Measurements from ENCODE around the gene ID2.

Gene ID2, protein sequence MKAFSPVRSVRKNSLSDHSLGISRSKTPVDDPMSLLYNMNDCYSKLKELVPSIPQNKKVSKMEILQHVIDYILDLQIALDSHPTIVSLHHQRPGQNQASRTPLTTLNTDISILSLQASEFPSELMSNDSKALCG

DNA sequence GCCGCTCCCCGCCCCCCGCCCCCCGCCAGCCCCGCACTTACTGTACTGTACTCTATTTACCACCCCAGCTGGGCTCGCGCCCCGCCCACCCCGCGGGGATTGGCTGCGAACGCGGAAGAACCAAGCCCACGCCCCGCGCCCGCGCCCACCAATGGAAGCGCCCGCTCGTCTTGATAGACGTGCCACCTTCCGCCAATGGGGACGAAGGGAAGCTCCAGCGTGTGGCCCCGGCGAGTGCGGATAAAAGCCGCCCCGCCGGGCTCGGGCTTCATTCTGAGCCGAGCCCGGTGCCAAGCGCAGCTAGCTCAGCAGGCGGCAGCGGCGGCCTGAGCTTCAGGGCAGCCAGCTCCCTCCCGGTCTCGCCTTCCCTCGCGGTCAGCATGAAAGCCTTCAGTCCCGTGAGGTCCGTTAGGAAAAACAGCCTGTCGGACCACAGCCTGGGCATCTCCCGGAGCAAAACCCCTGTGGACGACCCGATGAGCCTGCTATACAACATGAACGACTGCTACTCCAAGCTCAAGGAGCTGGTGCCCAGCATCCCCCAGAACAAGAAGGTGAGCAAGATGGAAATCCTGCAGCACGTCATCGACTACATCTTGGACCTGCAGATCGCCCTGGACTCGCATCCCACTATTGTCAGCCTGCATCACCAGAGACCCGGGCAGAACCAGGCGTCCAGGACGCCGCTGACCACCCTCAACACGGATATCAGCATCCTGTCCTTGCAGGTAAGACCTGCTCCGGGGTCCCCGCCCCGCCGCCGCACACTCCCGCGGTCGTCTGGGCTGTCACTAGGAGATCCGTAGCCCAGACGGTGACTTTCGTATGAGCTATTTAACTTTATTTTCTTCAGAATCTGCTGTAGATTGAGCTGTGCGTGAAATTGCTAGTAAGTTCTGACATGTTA is at the start of gene ID2:
ID2 (plus strand) TSS at position 271 of the 907 bp plus-strand sequence; CDS start at position 381, 110 bp downstream.
- DNase-seq (ENCODE audit: low read depth in 3 of 3, low spot score in 1 of 3), result peak; percentile 95 to 98 (median 97)

DNA sequence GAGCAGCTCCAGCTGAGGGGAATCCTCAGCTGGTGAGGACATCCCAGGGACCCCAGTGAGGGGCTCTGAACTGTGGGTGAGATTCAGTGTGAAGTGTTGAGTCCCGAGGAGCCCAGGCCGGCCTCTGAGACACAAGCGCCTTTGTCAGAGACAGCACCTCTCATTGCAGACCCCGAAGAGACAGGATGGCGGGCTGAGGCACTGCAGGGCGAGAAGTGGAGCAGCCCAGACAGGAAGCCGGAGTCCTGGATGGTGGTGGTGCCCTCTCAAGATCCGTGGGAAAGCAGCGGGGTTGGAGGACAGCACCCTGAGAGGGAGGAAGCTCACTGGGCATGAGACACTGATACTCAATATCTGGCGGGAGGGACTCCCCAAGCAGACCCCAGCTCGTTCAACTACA is 49.1 kb upstream of the ID2 start:
- DNase-seq (ENCODE audit: low read depth in 3 of 3, low spot score in 1 of 3), result no peak

DNA sequence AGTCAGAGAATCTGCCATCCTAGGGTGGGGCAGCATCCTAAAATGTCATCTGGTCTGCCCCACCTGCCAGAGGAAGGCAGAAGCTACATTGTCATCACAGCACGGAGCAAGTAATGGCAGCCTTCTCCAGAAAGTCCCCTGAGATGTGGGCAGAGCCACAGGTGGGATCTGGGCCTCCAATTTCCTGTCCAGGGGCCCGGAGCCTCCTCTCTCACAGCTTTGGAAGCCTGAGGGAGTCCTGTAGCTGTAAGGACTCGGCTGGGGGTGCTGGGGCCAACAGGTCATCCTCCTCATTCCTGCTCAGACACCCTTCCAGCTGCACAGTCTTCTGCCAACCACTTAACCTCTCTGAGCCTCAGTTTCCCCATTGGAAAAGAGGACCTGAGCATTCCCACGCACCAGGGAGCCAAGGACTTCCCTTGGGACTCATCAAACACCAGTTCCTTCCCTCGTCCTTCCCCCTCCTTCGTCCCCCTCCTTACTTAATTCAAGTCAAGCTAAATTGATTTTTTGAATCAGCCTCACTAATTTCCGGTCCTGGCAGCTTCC is 48.6 kb upstream of the ID2 start:
- DNase-seq (ENCODE audit: low read depth in 3 of 3, low spot score in 1 of 3), result no peak

DNA sequence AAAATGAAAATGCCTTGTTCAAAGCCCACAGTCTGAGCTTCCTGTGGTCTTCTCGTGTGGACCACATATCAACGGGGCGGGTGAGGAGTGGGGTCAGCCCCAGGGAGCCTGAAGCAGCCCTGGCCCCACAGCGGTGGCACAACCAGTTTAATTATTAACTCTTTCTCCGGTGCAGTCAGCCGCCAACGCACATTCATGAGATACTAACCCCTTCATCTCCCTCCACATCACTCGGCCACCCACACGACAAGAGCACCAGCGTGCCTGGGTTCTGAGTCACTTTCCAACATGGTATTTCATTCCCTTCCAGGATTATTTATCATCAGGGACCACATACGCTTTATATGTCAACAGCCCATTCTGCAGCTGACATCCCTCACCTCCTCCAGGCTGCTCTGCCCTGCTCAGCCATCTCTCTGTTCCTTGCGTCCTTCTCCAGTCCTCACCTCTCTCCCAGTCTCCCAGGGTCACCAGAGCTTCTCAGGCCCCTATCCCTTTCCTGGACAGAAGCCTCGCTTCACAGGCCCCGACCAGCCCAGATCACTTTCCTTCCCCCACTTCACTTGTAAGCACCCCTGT is 48.0 kb upstream of the ID2 start:
- DNase-seq (ENCODE audit: low read depth in 3 of 3, low spot score in 1 of 3), result no peak

DNA sequence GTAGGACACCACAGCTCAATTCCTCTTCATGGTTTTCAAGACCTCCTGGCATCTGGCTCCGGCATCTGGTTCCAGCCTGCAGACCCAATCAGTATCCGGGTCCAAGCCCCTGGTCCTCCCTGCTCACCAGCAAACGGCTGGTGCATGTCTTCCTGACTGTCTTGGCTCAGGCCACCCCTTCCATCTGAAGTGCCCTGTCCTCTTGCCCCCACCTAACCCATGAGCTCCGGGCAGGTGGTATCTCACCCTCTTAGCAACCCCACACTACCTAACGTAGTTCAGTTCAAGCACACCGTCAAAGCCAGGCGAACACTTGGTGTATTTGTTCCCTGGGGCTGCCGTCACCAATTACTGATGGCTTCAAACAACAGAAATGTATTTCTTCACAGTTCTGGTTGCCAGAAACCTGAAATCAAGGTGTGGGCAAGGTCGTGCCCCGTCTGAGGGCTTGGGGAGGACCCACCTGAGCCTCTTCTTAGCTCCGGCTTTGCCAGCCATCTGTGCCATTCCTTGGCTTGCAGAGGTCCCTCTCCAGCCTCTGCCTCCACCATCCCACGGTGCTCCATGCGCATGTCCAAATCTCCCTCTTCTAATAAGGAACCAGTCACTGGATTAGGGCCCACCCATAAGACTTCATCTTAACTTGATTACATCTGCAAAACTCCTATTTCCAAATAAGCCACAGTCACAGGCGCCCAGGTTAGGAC is 47.2 kb upstream of the ID2 start:
- DNase-seq (ENCODE audit: low read depth in 3 of 3, low spot score in 1 of 3), result no peak

DNA sequence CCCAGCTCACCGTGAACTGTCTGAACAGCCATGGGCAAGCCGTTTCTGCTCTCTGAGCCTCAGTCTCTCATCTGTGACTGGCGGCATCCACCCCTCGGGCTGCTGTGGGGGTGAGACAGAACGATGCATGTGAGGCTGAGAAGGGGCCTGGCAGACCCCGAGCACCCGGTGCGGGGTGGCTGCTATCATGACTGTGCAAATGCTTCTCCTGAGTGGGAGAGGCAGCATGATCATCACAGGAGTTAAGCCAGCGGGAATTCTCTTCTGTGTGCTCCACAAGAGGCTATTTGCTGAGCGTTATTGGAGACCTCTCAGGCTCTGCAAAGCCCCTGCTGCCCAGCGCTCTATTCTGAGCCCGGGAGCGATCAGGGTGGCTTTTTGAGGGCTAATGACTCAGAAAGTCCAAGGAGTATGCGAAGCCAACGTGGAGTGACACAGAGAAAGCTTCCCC is 45.8 kb upstream of the ID2 start:
- DNase-seq (ENCODE audit: low read depth in 3 of 3, low spot score in 1 of 3), result no peak

DNA sequence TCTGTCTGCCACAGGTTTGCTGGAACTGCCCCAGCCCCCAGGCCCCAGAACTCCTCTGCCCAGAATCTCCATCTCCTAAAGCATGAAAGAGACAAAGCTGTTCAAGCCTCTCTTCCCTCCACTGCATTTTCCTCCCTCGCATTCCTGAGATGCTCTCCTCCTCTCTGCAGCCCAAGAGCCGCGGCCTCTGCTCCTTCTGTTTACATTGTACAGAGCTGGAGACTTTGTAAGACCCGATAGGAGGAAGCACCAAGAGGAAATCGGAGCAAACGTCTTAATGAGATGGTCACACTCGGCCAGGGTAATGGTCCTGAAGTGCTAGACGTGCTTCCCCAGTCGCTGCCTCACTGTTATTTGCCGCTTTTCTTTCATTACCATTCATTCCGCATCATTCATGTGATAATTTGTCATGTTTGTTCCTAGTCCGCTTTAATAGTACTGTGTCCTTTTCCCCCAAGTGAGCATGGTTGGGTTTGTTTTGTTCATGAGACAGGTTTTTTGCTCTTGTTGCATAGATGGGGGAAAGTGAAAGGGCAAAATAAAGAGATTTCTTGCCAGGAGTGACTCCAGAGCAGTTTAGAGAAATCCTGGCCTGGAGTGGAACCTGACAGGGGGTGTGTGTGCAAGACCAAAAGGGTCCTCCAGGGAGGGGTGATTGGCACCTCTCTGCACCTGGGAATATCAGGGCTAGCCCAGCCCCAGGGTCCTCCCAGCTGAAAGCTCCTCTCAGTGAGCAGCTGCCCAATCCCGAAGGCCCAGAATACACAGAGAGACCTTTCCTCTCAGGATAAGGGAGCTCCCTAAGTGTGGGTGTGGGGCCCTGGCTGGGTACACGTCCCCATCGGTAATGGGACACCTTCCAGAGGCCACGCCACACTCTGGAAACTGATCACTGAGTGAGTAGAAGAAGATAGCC is 44.9 kb upstream of the ID2 start:
- no peak for DNase-seq (ENCODE audit: low read depth in 3 of 3, low spot score in 1 of 3)

DNA sequence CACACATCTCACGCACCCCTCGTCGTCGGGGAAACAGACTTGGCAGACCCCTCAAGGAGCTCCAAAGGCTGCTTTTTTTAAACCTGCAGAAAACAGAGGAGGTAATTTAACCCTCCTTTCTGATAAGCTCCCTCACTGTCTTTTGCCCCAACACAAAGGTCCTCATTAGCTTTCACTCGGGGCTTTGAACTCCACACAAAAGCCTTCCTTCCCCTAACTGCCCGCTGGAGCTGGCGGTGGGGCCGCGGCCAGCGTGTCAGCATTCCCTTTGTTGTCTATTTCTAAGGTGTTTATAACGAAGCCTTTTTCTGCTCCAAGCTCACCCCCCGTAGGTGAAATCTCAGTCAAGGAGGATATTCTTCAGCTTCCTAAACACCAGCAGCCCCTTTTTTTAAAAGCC is 43.5 kb upstream of the ID2 start:
- DNase-seq (ENCODE audit: low read depth in 3 of 3, low spot score in 1 of 3), result no peak

DNA sequence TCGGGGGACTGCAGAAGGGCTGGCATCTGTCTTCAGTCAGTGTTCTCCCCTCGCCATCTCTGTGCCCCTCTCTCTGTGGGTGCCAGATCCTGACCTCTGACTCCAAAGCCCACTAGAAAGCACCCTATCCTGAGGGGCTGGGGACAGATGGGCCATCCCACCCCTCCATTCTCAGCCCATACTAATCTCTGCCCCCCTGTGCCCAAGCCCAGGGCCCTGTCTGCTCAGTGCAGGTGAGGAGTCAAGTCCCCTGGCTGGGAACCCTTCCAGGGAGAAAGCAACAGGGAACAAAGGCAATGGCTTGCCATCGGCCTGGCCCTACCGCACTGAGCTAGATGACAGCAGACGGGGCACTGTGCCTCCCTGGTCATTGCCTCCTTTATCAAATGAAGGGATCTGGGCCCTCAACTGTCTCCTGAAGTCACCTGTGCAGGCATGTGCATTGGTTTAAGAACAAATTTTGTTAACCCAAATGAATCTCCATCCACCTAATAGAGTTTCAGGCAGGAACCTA is 42.7 kb upstream of the ID2 start:
- DNase-seq (ENCODE audit: low read depth in 3 of 3, low spot score in 1 of 3), result no peak

DNA sequence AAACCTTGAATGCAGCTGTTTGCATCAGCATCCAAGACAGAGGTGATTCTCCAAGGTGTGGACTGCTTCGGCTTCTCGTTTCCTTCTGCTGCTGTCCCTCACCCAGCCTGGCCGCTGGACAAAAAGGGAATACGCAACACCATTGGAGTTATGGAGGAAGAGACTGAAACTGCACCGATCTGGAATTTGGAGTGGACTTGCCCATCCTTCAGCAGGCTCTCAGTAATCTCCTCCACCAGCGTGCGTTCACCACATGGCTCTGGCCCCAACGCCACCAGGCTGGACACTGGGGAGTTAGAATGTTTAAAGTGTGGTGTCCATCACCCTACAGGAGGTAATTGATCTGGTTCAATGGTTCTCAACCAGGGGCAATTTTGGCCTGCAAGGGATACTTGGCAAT is 41.4 kb upstream of the ID2 start:
- no peak for DNase-seq (ENCODE audit: low read depth in 3 of 3, low spot score in 1 of 3)

DNA sequence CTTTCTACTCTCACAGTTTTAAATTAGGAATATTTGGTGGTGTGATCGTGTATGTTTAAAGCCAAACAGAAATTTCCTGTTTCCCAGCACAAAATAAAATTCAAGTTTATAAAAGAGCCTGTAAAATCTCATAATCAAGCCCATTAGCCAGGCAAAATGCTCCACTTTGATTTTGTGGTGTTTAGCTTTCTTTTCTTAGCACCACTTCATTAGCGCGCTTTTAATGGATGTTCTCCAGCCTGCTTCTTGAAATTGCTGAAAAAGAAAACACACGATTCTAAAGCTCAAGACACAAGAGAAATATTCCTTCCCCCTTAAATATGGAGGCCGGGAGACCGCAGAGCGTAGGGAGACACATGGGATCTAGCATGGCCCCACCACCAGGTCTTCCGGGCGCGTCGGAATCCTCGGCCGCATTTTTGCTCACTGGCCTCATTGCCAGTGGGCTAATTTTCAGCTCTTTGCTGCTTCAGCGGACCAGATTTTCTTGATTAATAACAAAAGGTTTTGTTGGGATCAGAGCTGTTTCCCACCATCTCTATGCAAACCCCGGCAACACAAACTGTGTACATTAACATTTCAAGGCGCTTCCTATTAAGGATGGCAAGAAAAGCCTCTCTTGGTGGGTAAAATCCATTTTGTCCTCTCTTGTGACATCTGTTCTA is 40.4 kb upstream of the ID2 start:
- DNase-seq (ENCODE audit: low read depth in 3 of 3, low spot score in 1 of 3), result no peak

DNA sequence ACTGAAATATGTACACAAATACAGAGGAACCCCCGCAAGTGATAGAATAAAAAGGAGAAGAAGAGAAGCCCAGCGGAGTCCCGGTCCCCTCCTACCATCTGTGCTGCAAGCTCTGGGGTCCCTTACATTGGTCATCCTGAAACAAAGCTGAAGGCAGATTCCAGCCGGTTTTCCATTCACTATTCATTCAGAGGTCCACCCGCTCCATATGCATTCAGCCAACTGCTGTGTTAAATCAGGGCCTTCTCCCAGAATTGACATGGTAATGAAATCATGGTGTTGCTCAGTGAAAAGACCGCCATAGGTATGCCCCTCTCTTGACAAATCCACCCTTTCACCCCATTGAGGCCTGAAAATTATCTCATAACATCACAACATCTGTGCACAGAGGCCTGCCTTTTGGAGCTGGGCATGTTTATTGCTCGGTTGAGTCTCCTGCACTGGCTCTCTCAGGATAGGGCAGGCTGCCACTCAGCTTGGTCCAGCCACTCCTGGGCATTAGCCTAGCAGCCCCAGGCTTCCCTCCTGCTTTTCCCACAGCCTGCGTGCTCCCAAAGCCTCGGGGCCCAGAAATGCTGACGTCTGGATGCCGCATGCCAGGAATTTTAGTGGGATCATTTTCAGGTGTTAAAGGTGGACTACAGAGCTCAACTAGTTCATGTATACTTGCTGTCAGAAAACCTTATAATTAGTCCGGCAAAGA is 39.3 kb upstream of the ID2 start:
- DNase-seq (ENCODE audit: low read depth in 3 of 3, low spot score in 1 of 3), result no peak

DNA sequence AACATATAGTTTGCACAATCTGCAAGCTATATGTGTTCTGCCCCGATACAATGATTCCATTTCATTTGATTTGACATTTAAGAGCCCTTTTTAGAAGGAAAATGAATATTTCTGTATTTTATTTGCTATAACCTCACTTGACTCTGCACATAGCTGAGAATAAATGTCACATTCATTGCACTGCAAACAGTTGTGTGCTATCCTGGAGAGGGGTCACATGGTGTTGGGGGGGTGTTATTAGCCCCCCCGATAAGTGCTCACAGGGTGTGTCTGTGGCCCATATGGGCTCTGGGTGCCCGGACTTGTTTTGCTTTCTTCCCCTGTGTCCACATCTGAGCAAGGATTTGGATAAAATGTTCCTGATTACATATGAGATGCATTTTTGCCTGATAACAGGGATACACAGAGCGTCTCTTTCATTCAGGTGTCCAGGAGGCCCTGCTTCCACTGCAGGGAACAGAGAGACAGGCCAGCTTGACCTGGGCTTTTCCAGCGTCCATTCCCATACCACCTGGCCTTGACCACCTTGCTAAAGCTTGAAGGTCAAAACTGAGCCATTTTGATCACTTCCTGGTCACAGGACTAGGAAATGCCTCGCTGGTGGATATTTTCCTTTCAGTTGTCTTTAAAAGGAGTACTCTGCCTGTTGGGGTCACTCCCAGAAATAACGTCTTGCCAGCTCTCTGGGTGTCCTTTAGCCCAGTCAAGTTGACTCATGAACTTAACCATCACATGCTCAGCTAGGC is 38.4 kb upstream of the ID2 start:
- DNase-seq (ENCODE audit: low read depth in 3 of 3, low spot score in 1 of 3), result no peak

DNA sequence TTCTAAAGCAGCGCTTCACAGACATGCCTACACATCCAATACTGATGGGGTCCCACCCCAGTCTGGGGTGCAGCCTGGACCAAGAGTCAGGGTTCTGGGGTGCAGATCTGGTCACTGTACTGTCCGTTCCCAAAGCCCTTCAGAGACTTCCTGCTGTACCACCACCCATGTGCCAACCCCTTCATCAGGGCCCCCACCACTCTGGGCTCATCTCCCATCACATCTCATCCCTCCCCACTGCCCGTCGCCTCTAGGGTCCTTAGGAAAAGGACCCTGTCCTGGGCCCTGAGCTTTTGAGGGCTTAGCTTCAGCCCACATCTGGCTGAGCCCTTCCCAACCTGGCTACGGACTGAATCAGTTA is 37.9 kb upstream of the ID2 start:
- DNase-seq (ENCODE audit: low read depth in 3 of 3, low spot score in 1 of 3), result no peak

DNA sequence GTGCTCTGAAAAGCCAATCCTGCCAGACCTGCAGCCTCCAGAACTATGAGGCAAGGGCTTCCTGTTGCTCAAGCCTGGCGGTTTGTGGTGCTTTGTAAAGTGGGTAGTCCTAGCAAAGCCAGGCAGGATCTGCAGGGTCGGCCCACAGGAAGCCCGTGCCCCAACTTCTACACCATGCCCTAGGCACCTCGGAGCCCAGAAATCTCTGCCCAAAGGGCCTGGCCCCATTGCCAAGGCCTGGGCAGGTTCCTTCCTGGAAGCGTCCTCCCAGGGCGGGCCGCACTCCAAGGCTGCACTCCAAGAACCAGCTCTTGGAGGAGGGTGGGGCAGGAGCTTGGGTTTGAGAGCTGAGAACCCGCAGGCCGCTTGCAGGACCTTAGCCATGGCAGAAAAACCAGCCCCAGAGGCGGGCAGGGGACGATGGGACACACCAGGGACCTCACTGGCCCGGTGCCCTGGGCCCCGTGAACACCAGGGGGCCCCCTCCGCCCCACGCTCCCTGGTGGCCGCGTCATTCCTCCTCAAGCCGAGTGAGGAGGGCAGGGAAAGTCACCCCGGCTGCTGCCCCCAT is 37.2 kb upstream of the ID2 start:
- DNase-seq (ENCODE audit: low read depth in 3 of 3, low spot score in 1 of 3), result no peak

DNA sequence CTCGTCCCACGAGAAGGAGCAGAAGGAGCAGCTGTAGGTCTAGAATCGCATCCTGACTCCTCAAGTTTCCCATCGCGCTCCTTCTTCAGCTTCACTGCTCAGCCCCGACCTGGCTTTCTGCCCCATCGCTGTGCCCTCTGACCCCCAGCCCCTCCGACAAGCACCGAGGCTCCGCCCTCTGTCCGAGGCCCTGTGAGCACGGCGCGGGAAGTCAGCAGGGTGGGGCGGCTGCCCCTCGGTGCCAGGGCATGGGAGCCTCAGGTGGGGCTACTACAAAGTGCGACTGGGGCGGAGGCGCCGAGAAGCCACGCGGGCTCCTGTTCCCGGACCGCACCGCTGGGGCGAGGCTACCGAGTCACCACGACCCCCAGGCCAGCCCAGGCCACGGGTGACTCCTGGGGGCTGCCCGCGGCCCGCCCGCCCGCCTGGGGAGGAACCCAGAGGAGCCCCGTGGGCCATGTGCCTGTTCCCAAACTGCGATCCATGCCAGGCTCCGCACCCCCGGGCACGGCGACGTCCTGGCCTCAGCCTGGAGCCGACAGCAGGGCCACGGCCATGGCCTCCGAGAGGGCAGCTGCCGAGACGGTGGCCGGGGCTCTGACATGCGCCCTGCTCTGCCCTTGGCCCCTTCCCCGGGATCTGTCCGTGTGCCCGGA is 36.6 kb upstream of the ID2 start:
- DNase-seq (ENCODE audit: low read depth in 3 of 3, low spot score in 1 of 3), result no peak

DNA sequence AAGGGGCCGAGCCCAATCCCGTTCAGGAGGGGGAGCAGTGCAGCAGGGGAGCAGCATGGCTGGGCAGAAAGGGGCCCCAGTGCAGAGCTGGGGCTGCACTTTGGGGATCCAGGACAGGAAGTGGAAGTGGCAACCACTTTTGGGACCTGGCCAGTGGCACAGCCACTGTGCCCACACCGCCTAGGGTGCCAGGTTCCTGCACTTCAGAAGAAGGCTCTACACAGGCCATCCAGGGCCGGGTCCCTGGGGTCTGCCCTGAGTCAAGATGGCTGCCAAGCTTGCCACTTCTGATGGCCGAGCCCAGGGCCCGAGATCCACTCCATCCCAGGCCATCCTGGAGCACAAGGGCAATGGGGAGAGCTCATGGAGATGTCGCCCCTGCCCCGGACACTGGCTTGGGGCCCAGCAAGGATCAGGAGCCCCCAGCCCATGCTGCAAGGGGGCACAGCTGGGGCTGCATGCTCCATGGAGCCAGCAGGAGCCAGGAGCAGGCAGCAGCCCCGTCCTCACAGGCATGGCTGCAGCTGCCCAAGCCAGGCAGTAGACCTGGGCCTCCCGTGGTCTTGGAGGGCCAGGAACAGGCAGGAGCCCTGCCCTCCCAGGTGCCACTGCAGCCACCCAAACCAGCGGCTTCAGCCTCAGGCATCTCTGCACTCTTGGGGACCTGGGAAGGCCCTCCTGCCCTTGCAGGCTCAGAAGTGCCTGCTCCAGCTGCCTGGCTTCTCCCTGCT is 35.0 kb upstream of the ID2 start:
- no peak for DNase-seq (ENCODE audit: low read depth in 3 of 3, low spot score in 1 of 3)

All from stimulated activated CD4-positive, alpha-beta T cell treated with anti-CD3 and anti-CD28 coated beads, TNF-alpha, amount 100 ng/mL, for 1 hour (primary cell).